Erythroblast (primary cell): ENCODE results near the gene PAGE4.

Source experiments
- DNase-seq, 2 experiments: peaks; one replicate each; lab custom pipeline; 2025; lab: John Stamatoyannopoulos, UW
- GATA1 ChIP-seq: IDR thresholded peaks from 2 replicates; pipeline ENCODE4 v1.6.1; 2011; ENCODE audit warnings: low read depth, mild to moderate bottlenecking, control low read depth, low read length, moderate library complexity
- POLR2A ChIP-seq: IDR thresholded peaks from 2 replicates; pipeline ENCODE4 v1.6.1; 2011; ENCODE audit warnings: mild to moderate bottlenecking, low read length

Gene PAGE4, protein sequence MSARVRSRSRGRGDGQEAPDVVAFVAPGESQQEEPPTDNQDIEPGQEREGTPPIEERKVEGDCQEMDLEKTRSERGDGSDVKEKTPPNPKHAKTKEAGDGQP

DNA sequence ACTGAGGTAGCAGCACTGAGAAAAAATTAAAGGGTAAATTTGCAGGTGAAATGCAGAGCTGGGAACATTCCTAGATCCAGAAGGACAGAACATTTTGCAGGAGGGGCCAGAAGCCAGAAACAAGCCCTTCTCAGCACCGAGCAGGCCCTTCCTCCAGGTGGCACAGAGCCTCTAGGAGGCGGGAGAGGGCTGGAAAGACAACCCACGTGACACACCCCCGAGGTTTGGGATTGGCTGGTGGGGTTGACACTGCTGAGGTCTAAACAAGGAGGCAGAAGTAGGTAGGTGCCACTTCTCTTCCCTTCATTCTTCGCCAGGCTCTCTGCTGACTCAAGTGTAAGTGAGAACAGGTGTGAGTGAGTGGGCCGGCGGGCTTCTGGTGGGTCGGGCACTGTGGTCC lies at the start of gene PAGE4:
PAGE4 (plus strand) TSS at position 288 of the 400 bp plus-strand sequence. CDS start 1,126 bp downstream, outside the sequence.
- TF ChIP-seq POLR2A (no peak), GATA1 (no peak)
- DNase-seq, result peak in 1 of 2 experiments; percentile 0

DNA sequence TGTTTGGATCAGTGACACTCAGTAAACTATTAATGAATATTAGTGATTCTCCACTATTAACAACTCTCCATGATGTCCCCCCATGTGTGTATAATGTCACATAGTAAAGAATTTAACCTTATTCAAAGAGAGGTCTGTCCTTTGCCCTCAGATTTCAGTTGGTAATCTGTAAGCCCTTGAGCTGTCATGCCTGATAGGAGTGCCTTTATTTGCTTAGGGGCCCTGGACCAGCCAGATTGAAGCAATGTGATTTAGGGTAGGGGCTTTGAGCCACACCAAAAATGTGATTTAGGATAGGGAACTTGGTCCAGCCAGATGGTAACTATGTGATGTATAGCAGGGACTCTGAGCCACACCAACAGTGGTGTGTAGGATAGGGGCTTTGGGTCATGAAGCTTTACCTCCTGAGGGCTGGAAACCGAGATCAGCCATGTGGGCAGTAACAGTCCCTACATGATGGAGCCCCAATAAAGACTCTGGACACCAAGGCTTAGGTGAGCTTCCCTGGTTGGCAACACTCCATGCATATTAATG lies 44.3 kb upstream of the PAGE4 start:
- DNase-seq, result no peak
- TF ChIP-seq GATA1 (no peak), POLR2A (no peak)

DNA sequence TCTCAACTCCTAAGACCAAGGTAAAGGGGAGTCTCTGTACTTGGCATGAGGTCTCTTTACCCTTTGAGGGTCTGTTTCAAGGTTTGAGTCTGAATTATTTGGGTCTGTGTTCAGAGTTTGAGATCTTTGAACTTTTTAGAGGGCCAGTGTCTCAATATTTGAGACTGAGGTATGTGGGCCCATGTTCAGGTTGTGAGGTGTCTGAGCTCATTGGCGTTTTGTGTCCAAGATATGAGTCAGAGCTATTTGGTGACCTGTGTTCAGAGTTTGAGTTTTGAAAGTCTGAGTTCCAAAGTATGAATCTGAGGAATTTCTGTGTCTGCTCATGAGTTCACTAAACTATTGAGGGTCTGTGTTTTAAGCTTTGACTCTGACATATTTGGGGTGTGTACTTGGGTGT lies 36.7 kb upstream of the PAGE4 start:
- TF ChIP-seq GATA1, result no peak
- no peak for TF ChIP-seq POLR2A
- no peak for DNase-seq

DNA sequence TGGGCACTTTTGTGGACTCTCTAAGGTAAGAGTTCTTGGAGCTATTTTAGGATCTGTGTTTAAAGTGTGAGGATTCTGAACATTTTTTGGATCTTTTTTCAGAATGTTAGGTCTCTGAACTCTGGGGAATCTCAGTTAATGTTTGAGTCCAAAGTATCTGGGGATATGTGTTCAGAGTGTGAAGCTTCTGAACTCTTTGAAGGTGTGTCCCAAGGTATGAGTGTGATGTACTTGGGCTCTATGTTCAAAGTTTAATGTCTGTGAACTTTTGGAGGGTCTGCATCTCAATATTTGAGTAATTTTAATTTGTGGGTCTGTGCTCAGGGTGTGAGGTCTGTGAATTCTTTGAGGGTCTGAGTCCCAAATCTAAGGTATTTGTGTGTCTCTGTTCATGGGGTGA lies 35.4 kb upstream of the PAGE4 start:
- TF ChIP-seq POLR2A (no peak), GATA1 (no peak)
- no peak for DNase-seq

DNA sequence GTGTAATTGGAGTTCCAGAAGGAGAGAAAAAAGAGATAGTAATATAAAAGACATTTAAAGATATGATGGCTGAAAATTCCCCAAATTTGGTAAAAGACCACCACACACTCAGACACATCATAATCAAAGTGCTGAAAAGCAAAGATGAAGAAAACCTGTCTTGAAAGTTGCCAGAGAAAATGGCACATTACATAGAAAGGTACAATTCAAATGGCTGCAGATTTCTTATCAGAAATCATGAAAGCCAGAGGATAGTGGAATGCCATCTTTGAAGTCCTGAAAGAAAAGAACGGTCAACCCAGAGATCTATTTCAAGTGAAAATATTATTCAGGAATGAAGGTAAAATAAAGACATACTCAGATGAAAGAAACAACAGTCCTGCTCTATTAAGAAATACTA lies 29.3 kb upstream of the PAGE4 start:
- DNase-seq, result no peak
- no peak for TF ChIP-seq GATA1
- TF ChIP-seq POLR2A, result no peak

DNA sequence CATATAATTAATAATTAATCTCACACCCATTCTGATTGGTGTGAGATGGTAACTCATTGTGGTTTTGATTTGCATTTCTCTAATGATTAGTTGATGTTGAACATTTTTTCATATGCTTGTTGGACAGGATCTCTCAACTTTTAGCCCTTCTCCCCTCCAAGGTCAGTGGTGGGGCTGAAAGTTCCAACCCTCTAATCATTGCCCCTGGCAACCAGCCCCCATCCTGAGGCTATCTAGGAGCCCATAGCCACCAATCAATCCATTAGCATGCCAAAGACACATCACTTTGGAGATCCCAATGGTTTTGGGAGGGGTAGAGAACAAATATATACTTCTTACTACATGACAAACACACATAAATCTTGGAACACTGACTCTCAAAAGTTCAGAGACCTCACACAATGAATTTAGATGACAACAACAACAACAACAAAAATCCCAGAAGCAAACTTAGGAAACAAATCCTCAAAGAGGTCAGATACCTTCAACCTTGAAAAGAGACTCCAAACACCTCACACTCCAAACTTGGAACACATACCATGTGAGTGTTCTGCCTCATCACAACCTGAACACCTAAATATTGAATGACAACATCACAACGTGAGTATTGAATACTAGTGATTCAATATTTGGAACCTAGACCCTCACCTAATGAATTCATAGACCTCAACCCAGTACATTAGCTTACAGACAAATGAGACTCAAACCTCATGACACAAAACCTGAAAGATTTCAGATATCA lies 19.0 kb upstream of the PAGE4 start:
- no peak for DNase-seq
- TF ChIP-seq POLR2A (no peak), GATA1 (no peak)

DNA sequence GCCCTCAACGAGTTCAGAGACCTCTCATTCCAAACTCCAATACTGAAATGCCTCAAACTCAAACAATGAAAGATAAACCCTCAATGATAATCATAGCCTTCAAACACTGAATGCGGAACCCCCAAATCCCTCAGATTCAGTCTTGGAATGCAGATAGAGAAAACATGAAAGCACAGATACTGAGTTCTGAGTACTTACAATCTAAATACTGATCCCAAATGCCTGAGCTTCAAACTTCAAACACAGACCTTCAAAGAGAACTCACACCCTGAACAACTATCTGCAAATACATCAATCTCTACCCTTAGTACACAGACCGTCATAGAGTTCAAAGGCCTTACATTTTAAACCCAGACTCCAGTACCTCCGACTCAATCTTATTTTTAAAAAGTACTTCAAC lies 16.9 kb upstream of the PAGE4 start:
- TF ChIP-seq GATA1 (no peak), POLR2A (no peak)
- no peak for DNase-seq

DNA sequence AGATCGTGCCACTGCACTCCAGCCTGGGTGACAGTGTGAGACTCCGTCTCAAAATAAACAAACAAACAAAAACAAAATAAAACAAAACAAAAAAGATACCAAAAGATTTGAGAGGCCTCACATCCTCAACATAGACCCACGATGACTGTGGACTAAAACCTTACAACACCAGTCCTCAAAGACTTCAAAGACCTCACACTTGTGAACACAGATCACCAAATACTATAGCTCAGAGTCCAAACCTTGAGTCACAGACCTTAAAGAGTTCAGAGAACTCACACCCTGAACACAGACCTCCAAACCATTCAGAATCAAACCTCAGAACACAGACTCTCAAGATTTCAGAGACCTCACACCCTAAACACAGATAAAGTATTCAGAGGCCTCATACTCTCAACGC lies 12.7 kb upstream of the PAGE4 start:
- TF ChIP-seq POLR2A, result no peak
- TF ChIP-seq GATA1, result no peak
- DNase-seq, result no peak

DNA sequence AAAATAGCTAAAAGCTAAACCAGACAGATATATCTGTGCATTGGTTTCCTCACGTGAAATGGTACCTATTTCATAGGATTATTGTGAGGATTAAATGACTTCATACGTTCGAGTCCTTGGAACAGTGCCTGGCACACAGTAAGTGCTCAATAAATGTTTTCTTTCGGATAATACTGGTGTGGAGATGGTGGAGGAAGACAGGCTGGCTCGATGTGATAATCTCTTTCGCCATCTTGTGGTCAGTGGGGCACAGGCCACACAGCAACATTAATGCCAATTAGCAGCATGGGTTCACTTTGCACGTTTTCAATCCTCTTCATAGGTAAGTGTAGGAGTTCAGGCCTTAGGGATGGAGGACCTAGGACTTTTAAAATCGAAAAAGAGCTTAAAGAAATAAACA lies 9.3 kb downstream of the PAGE4 start:
- peak; percentile 21 to 38 for DNase-seq
- TF ChIP-seq POLR2A (no peak), GATA1 (no peak)

DNA sequence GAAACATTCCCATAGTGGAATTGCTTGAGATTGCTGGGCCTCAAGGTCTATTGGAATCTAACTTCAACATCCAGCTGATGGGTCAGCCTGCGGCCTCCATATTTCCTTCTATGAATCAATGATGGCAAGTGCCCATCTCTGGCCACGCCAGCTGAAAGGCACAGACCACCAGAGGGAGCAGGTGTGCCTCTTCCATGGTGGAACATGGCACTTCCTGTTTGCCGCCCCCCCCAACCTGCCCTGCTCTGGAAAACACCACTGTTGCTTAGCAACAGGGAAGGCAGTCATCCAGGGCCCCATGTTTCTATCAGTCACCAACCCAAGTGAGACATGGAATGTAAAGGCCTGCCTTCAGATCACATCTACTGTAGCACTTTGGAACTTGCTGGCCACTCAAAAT lies 11.6 kb downstream of the PAGE4 start:
- peak; percentile 67 to 72 for DNase-seq
- TF ChIP-seq GATA1, result no peak
- TF ChIP-seq POLR2A, result no peak

DNA sequence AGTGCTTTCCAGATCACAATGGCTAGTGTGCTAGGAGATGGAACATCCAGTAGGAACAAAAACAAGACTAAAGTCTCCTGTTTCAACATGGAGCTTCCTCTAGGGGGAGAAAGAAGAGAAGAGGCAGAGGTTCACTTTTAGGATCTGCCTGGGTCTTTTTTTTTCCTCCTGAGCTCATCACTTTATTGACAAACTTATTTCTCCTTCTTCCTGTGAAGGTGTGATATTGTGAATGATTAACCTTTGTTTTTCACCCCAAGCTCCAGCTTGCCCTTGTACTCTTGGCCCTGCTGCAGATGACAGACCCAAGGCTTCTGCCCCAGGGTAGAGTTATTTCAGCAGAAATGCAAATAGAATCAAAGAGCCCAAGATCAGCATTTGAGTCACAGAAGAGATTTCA lies 13.5 kb downstream of the PAGE4 start:
- TF ChIP-seq POLR2A (no peak), GATA1 (no peak)
- no peak for DNase-seq

DNA sequence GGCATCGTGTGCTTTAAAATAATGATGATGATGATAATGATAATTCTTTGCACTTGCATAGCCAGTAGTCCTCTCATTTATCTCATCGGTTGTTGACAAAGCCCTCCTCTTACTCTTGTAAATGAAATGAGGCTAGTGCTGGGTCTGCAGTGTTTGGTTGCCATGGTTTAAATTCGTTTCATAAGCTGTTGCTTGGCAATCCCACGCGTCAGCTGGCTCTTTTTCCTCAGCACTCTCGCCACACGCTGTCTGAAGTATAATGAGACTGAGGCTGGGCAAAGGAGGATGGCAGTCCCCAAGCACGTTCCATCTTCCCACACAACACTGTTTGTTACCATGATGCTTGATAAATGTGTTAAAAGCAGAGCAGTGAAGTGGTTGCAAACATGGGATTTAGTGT lies 15.5 kb downstream of the PAGE4 start:
- no peak for DNase-seq
- TF ChIP-seq GATA1, result no peak
- TF ChIP-seq POLR2A, result no peak

DNA sequence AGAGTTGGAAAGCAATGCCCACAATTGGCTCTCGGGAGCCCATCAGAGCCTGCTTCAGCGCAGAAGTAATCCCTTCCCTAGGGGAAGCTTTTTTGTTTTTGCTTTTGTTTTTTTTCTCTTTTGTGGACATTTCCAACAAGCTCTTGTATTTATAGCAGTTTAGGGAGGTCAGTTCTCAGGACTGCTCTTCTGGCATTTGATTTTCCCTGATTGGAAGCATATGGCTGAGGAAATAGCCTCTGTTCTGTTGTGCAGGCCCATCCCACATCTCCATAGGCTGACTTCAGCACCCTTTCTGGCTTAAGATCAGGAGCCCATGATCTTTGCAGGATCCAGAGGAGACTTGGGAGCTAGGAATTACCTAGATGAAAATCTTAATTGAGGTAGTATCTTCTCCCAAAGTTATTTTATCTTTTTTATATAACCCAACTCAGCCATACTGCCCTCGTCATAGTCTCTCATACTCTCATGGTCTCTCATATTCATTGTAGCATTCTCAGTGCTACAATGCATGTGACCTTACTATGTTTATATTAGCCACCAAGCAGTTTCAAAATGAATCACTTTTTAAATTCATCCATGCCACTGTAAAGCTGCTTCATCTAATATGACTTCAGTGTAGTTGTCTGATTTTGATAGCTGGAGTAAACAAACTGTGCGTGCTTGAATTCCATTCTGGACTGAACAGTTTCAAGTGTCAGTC lies 16.7 kb downstream of the PAGE4 start:
- DNase-seq, result no peak
- no peak for TF ChIP-seq GATA1
- no peak for TF ChIP-seq POLR2A

DNA sequence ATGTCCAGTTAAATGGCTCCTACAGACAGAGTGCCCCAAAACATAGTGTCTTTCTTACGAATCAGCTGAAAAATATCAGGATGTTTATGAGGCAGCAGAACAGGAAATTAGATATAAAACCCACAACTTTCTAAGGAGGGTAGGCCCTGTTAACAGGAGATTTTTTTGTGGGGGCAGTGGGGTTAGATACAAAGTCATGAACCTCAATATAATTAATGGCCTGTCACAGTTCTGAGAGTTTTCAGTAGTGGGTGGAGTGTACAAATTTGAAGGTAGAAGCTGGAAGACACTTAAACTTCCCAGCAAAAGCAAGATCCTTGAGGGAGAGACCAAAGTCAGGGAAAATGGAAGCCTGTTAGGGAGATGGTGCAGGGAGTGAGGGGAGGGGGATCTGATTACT lies 17.4 kb downstream of the PAGE4 start:
- no peak for DNase-seq
- TF ChIP-seq GATA1 (no peak), POLR2A (no peak)
